Smooth muscle cell (in vitro differentiated cells): ENCODE data around the gene RPS6KB2. TPM values are rescaled to one million over a fixed set of nuclear protein-coding genes. Genes with fewer than 3 reads are reported as not detected.
"Not testable (repeated sequence)": the region's sequence is repeated elsewhere in the genome, so short reads cannot be mapped to it uniquely, and the experiment has no call there.

Experiments used
- DNase-seq: peaks from one replicate; lab custom pipeline; 2025; ENCODE audit not compliant: unreplicated experiment; lab: John Stamatoyannopoulos, UW
- H2AFZ ChIP-seq: fragments of 200-600 bp; sonication (generic); 2 replicates; pipeline ENCODE4 v1.6.0; 2016; ENCODE audit warnings: antibody characterized with exemption, low read depth, mild to moderate bottlenecking
- H3F3A ChIP-seq: fragments of 200-600 bp; sonication (generic); 2 replicates; pipeline ENCODE4 v1.6.0; 2017; ENCODE audit warnings: antibody characterized with exemption, low read depth
- H3K27ac ChIP-seq: fragments of 200-600 bp; sonication (generic); 2 replicates; pipeline ENCODE4 v1.5.1; 2016; ENCODE audit warnings: low read depth, mild to moderate bottlenecking
- H3K27me3 ChIP-seq: fragments of 200-600 bp; sonication (generic); 2 replicates; pipeline ENCODE4 v1.6.1; 2016; ENCODE audit warnings: low read depth, mild to moderate bottlenecking
- H3K36me3 ChIP-seq: fragments of 200-600 bp; sonication (generic); 2 replicates; pipeline ENCODE4 v1.5.1; 2016; ENCODE audit warnings: low read depth
- H3K4me1 ChIP-seq: fragments of 200-600 bp; sonication (generic); 2 replicates; pipeline ENCODE4 v1.5.1; 2016; ENCODE audit warnings: low read depth
- H3K4me2 ChIP-seq: fragments of 200-600 bp; sonication (generic); 2 replicates; pipeline ENCODE4 v1.6.0; 2016; ENCODE audit warnings: mild to moderate bottlenecking
- H3K4me3 ChIP-seq: fragments of 200-600 bp; sonication (generic); 2 replicates; pipeline ENCODE4 v1.5.1; 2016; ENCODE audit warnings: mild to moderate bottlenecking
- H3K79me2 ChIP-seq: fragments of 200-600 bp; sonication (generic); 2 replicates; pipeline ENCODE4 v1.6.0; 2016; ENCODE audit warnings: low read depth, mild to moderate bottlenecking
- H3K9ac ChIP-seq: fragments of 200-600 bp; sonication (generic); 2 replicates; pipeline ENCODE4 v1.6.0; 2016; ENCODE audit warnings: low read depth
- H3K9me3 ChIP-seq: fragments of 200-600 bp; sonication (generic); replicated peaks from 2 replicates; pipeline ENCODE4 v1.5.1; 2016; ENCODE audit warnings: low read depth
- H4K20me1 ChIP-seq: fragments of 200-600 bp; sonication (generic); 2 replicates; pipeline ENCODE4 v1.6.0; 2016; ENCODE audit warnings: low read depth
- WGBS: methylation state at CpG from one replicate; pipeline ENCODE4 v1.1.7; 2016; ENCODE audit warnings: low lambda C conversion rate; 5-methylcytosine and 5-hydroxymethylcytosine counted together
- polyA plus RNA-seq: library from polyadenylated mRNA; unstranded; fragments of >200 nt; fragmentation: Nextera tagmentation; extraction: Ambion mirVana; gene quantifications from 2 replicates; pipeline ENCODE4 v1.2.1, GENCODE V29; 2016
- total RNA-seq: library from RNA; depleted of rRNA; stranded (reverse); fragments of >200 nt; gene quantifications from 2 replicates; pipeline ENCODE4 v1.2.3, GENCODE V29; 2014
- TF ChIP-seq, protein P1 (sequence below): fragments of 200-600 bp; sonication (generic); IDR thresholded peaks from 2 replicates; pipeline ENCODE4 v1.5.1; 2017; ENCODE audit warnings: borderline replicate concordance, mild to moderate bottlenecking, antibody characterized with exemption; ENCODE audit not compliant: insufficient read depth, poor library complexity, severe bottlenecking

RPS6KB2 gene
- total and polyA plus RNA-seq, 2 experiments from 2014 or later, result 66.5 to 107 TPM

DNA sequence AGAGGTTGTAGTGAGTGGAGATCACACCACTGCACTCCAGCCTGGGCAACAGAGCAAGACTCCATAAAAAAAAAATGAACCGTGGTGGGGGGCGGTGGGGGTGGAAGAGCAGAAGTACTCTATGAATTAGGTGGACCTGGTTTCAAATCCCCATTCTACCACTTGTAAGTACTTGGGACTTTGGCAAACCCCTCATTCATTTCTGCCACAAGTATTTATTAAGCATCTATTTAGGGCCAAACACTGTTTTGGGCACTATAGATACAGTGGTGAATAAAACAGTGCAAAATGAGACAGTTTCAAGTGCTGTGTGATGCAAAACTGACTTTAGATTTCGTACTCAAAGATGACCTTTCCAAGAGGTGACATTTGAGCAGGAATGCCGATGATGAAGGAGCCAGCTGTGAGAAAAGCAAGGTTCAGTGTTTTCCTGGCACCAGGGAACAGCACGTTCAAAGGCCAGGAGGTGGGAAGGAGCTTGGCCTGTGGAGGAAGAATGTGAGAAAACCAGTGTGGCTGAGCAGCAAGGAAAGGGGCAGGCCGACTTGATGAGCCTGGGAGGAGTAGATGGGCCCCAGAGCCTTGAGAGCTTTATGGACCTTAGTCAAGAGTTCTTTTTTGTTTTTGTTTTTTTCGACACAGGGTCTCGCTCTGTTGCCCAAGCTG, 42.2 kb downstream of the RPS6KB2 start:
- TF ChIP-seq, protein P1, sequence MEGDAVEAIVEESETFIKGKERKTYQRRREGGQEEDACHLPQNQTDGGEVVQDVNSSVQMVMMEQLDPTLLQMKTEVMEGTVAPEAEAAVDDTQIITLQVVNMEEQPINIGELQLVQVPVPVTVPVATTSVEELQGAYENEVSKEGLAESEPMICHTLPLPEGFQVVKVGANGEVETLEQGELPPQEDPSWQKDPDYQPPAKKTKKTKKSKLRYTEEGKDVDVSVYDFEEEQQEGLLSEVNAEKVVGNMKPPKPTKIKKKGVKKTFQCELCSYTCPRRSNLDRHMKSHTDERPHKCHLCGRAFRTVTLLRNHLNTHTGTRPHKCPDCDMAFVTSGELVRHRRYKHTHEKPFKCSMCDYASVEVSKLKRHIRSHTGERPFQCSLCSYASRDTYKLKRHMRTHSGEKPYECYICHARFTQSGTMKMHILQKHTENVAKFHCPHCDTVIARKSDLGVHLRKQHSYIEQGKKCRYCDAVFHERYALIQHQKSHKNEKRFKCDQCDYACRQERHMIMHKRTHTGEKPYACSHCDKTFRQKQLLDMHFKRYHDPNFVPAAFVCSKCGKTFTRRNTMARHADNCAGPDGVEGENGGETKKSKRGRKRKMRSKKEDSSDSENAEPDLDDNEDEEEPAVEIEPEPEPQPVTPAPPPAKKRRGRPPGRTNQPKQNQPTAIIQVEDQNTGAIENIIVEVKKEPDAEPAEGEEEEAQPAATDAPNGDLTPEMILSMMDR, result no peak
- Histone ChIP-seq H3K27ac (no peak overlapping the region), H3K27me3 (no peaks in the 10 kb centered on the region), H3K4me2 (no peak overlapping the region), H3K36me3 (no peaks in the 10 kb centered on the region), H3K9ac (no peak overlapping the region), H3K79me2 (peaks cover 4% of the 10 kb centered on the region), H3K4me1 (peaks cover 4% of the 10 kb centered on the region), H2AFZ (no peak overlapping the region), H4K20me1 (no peaks in the 10 kb centered on the region), H3F3A (no peaks in the 10 kb centered on the region), H3K9me3 (no peaks in the 10 kb centered on the region), H3K4me3 (no peak overlapping the region)
- 91% methylated on average over 8 of the region's 8 CpGs for WGBS
- DNase-seq, result no peak

DNA sequence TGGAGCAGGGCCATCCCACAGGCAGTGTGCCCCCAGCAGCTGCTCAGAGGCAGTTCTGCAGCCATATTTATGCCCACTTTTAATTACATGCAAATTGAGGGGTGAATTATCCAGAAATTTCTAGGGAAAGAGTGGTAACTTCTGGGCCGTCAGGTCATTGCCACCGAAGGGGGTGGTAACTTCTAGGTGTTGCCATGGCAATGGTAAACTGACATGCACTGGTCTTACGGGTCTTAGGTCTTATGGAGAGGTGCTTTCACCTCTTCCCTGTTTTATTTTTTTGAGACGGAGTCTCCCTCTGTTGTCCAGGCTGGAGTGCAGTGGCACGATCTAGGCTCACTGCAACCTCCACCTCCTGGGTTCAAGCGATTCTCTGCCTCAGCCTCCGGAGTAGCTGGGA, 44.6 kb downstream of the RPS6KB2 start:
- Histone ChIP-seq H2AFZ (no peak overlapping the region), H3K9me3 (no peaks in the 10 kb centered on the region), H3K27me3 (no peaks in the 10 kb centered on the region), H3K27ac (no peak overlapping the region), H3K4me2 (no peak overlapping the region), H3K4me3 (no peak overlapping the region), H3F3A (no peaks in the 10 kb centered on the region), H3K4me1 (peaks cover 4% of the 10 kb centered on the region), H3K79me2 (no peaks in the 10 kb centered on the region), H3K9ac (no peak overlapping the region), H4K20me1 (no peaks in the 10 kb centered on the region), H3K36me3 (no peaks in the 10 kb centered on the region)
- TF ChIP-seq, protein P1, result no peak
- no peak for DNase-seq
- 84% methylated on average over 7 of the region's 7 CpGs for WGBS

DNA sequence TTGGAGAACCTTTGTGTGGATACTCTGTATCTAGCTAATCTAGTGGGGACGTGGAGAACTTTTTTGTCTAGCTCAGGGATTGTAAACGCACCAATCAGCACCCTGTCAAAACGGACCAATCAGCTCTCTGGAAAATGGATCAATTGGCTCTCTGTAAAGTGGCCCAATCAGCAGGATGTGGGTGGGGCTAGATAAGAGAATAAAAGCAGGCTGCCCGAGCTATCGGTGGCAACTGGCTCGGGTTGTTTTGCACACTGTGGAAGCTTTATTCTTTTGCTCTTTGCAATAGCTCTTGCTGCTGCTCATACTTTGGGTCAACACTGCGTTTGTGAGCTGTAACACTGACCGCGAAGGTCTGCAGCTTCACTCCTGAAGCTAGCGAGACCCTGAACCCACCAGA, 48.4 kb downstream of the RPS6KB2 start:
- H3F3A ChIP-seq, H2AFZ ChIP-seq, H3K36me3 ChIP-seq, H3K9me3 ChIP-seq, H3K79me2 ChIP-seq, DNase-seq, H3K9ac ChIP-seq, H3K27me3 ChIP-seq, H3K4me3 ChIP-seq, H3K4me2 ChIP-seq, H3K27ac ChIP-seq, H3K4me1 ChIP-seq, H4K20me1 ChIP-seq: not testable (repeated sequence)
- WGBS, result 91% methylated on average over 10 of the region's 10 CpGs

DNA sequence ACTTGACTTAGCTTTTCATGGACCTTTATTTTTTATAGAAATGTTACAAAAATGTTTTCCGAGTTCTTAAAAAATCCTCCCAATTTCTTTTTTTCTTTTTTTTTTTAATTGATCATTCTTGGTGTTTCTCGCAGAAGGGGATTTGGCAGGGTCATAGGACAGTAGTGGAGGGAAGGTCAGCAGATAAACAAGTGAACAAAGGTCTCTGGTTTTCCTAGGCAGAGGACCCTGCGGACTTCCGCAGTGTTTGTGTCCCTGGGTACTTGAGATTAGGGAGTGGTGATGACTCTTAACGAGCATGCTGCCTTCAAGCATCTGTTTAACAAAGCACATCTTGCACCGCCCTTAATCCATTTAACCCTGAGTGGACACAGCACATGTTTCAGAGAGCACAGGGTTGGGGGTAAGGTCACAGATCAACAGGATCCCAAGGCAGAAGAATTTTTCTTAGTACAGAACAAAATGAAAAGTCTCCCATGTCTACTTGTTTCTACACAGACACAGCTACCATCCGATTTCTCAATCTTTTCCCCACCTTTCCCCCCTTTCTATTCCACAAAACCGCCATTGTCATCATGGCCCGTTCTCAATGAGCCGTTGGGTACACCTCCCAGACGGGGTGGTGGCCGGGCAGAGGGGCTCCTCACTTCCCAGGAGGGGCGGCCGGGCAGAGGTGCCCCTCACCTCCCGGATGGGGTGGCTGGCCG, 49.2 kb downstream of the RPS6KB2 start:
- H3K9ac ChIP-seq, H3K36me3 ChIP-seq, H3K27me3 ChIP-seq, H2AFZ ChIP-seq, H3K4me3 ChIP-seq, H4K20me1 ChIP-seq, DNase-seq, H3K79me2 ChIP-seq, H3K4me1 ChIP-seq, H3K9me3 ChIP-seq, H3K27ac ChIP-seq, H3F3A ChIP-seq, H3K4me2 ChIP-seq: not testable (repeated sequence)
- WGBS, result 91% methylated on average over 14 of the region's 16 CpGs
